Tibial artery (tissue), 4 donors: ENCODE data around the gene HES4.

Source experiments
- DNase-seq, 2 donors: peaks; one replicate each; pipeline ENCODE4 v3.0.0-alpha.2; 2019
- H3K27ac ChIP-seq, 2 donors: fragments of 200-600 bp; sonication (generic) in 1 of 2; 1 replicate in 1 of 2; 2 replicates in 1 of 2; pipeline ENCODE4 v1.5.1; 2018 to 2019; ENCODE audit warnings: mild to moderate bottlenecking in 1 of 2
- H3K27me3 ChIP-seq, 2 donors: fragments of 200-600 bp; sonication (generic) in 1 of 2; one replicate each; pipeline versions ENCODE4 v1.5.1 to v1.6.0; 2016 to 2019
- H3K36me3 ChIP-seq, 3 donors: fragments of 200-600 bp; sonication (generic) in 2 of 3; one replicate each; pipeline ENCODE4 v1.5.1; 2016 to 2019; ENCODE audit warnings: mild to moderate bottlenecking in 2 of 3
- H3K4me1 ChIP-seq, 4 donors: fragments of 200-600 bp; sonication (generic) in 2 of 4; 1 replicate in 3 of 4; 2 replicates in 1 of 4; pipeline ENCODE4 v1.5.1; 2016 to 2019
- H3K4me3 ChIP-seq, 2 donors: fragments of 200-600 bp; sonication (generic) in 1 of 2; 1 replicate in 1 of 2; 2 replicates in 1 of 2; pipeline ENCODE4 v1.5.1; 2018 to 2019; ENCODE audit warnings: mild to moderate bottlenecking in 2 of 2
- H3K9me3 ChIP-seq, 3 donors: fragments of 200-600 bp; sonication (generic) in 1 of 3; one replicate each; pipeline ENCODE4 v1.5.1; 2016 to 2019
- intact Hi-C: fragments of 100-400 bp; cut with DNase I; formaldehyde crosslinking; loops from one replicate; pipeline ENCODE4 v1.15.0; 2023; ENCODE audit warnings: low total_unique reads
- TF ChIP-seq, protein P1 (sequence below), 2 experiments: fragments of 200-600 bp in 1 of 2; fragments of 450-650 bp in 1 of 2; IDR thresholded peaks; one replicate each; pipeline ENCODE4 v1.5.1; 2017 to 2019; ENCODE audit warnings: antibody characterized with exemption in 2 of 2, mild to moderate bottlenecking in 1 of 2, moderate library complexity in 1 of 2

HES4 gene

DNA sequence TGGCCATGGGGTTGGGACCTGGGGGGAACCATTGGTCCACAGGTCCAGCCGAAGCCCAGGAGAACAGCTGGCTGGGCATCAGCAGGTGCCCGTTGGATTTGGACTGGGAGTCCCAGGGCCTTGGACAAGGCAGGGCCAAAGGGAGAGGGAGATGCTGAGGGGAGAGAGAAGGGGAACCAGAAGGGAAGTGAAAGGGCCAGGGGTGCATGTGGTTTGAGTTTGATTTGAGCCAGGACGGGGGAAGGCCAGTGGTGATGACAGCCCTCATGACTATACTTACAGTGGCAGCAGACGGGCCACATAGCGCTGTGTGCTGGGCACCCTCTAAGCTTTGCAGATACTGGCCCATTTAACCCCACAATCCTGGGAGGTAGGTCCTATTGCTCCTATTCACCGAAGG, 38.8 kb upstream of the HES4 start:
- Histone ChIP-seq H3K27ac (no peak overlapping the region), H3K36me3 (peaks cover 0 to 16% (median 0%) of the 10 kb centered on the region in 3 donors), H3K4me3 (no peak overlapping the region), H3K27me3 (peaks cover 0 to 48% of the 10 kb centered on the region in 2 donors), H3K4me1 (peaks cover 6 to 24% (median 20%) of the 10 kb centered on the region in 4 donors), H3K9me3 (no peaks in the 10 kb centered on the region)
- TF ChIP-seq, protein P1, sequence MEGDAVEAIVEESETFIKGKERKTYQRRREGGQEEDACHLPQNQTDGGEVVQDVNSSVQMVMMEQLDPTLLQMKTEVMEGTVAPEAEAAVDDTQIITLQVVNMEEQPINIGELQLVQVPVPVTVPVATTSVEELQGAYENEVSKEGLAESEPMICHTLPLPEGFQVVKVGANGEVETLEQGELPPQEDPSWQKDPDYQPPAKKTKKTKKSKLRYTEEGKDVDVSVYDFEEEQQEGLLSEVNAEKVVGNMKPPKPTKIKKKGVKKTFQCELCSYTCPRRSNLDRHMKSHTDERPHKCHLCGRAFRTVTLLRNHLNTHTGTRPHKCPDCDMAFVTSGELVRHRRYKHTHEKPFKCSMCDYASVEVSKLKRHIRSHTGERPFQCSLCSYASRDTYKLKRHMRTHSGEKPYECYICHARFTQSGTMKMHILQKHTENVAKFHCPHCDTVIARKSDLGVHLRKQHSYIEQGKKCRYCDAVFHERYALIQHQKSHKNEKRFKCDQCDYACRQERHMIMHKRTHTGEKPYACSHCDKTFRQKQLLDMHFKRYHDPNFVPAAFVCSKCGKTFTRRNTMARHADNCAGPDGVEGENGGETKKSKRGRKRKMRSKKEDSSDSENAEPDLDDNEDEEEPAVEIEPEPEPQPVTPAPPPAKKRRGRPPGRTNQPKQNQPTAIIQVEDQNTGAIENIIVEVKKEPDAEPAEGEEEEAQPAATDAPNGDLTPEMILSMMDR (IDR thresholded peaks at IDR 0.05), result no peak
- no peak for DNase-seq
- intact Hi-C loops, result no loop called here

GRCh38 chr1:1037366-1038327, 37.8 kb upstream of the HES4 start:
- H3K27me3 ChIP-seq, result peaks cover 3 to 58% of the 10 kb centered on the region in 2 donors

DNA sequence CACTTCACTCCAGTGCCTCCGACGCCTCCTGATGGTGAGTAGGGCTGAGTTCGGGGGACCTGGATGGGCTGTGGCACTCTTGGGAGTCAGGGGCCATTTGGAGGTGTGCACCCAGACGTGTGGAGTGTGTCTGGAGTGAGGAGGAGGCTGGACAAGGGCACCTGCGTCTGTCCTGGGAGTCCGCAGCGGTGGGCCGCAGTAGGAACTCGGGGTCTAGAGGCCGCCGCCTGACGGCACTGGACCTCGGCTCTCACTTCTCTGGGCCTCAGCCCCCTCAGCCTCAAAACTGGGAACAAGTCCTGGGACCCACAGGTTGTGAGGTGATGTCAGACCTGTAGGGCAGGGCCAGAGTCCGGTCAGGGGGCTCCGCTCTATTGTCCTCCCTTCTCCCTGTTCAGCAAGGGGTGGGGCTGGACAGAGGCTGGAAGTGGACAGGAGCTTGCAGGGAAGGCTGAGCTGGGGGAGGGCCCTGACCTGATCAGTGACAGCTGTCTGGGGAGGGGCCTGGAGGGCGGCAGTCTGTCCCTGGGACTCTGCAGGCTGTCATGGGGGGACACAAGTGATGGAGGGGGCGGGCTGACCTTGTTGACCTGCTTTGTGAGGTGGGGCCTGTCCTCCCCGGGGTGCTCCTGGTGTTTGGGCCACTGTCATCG, 35.5 kb upstream of the HES4 start:
- Histone ChIP-seq H3K4me1 (peaks cover 6 to 37% (median 30%) of the 10 kb centered on the region in 4 donors), H3K27ac (no peak overlapping the region), H3K36me3 (peaks cover 0 to 5% (median 0%) of the 10 kb centered on the region in 3 donors), H3K27me3 (peaks cover 3 to 74% of the 10 kb centered on the region in 2 donors), H3K9me3 (no peaks in the 10 kb centered on the region), H3K4me3 (no peak overlapping the region)
- DNase-seq, result no peak
- intact Hi-C loops, result loop anchor here (2.0 kb wide), 1 partner anchor 27 kb away; no protein-coding TSS in a partner anchor
- TF ChIP-seq, protein P1 (IDR thresholded peaks at IDR 0.05), result no peak

More at GRCh38 chr1:1037366-1038327, 37.8 kb upstream of the HES4 start:
- peaks cover 0 to 8% (median 0%) of the 10 kb centered on the region in 3 donors for H3K36me3 ChIP-seq
- no peaks in the 10 kb centered on the region for H3K9me3 ChIP-seq
- no peak overlapping the region for H3K4me3 ChIP-seq
- DNase-seq, result no peak
- intact Hi-C loops, result no loop called here
- TF ChIP-seq, protein P1 (IDR thresholded peaks at IDR 0.05), result no peak
- peaks cover 6 to 34% (median 31%) of the 10 kb centered on the region in 4 donors for H3K4me1 ChIP-seq
- no peak overlapping the region for H3K27ac ChIP-seq

- Histone ChIP-seq H3K27me3 (peaks cover 3 to 74% of the 10 kb centered on the region in 2 donors), H3K36me3 (peaks cover 0 to 5% (median 0%) of the 10 kb centered on the region in 3 donors), H3K4me1 (peaks cover 0 to 27% (median 20%) of the 10 kb centered on the region in 4 donors), H3K9me3 (no peaks in the 10 kb centered on the region), H3K4me3 (no peak overlapping the region), H3K27ac (no peak overlapping the region)
- DNase-seq, result no peak
- intact Hi-C loops, result loop anchor here (2.0 kb wide), 1 partner anchor 28 kb away; no protein-coding TSS in a partner anchor
- TF ChIP-seq, protein P1 (IDR thresholded peaks at IDR 0.05), result no peak
Measured at GRCh38 chr1:1034439-1034781, 34.5 kb upstream of the HES4 start.

GRCh38 chr1:1033731-1034438, 34.0 kb upstream of the HES4 start:
- DNase-seq, result no peak
- peak overlapping the region; percentile 40 to 58 for H3K4me3 ChIP-seq
- TF ChIP-seq, protein P1 (IDR thresholded peaks at IDR 0.05), result no peak
- H3K9me3 ChIP-seq, result no peaks in the 10 kb centered on the region
- H3K4me1 ChIP-seq, result peaks cover 0 to 23% (median 19%) of the 10 kb centered on the region in 4 donors
- intact Hi-C loops, result loop anchor here (2.0 kb wide), 1 partner anchor 29 kb away; no protein-coding TSS in a partner anchor
- H3K36me3 ChIP-seq, result peaks cover 0 to 5% (median 0%) of the 10 kb centered on the region in 3 donors
- H3K27me3 ChIP-seq, result peaks cover 3 to 70% of the 10 kb centered on the region in 2 donors
- H3K27ac ChIP-seq, result no peak overlapping the region
